HepG2 (cell line): ENCODE measurements around the gene LCN1. TPM values are rescaled to one million over a fixed set of nuclear protein-coding genes. Genes with fewer than 3 reads are reported as not detected.

Experiments used
- E2F1 ChIP-seq: sonication (generic); formaldehyde crosslinking; IDR thresholded peaks from 2 replicates; pipeline ENCODE4 v1.5.0; 2020; ENCODE audit warnings: missing genetic modification reagents
- KDM3A ChIP-seq: IDR thresholded peaks from 2 replicates; pipeline ENCODE4 v1.6.1; 2018; ENCODE audit warnings: low read depth, missing compliant biosample characterization
- KLF13 ChIP-seq: sonication (generic); formaldehyde crosslinking; IDR thresholded peaks from 2 replicates; pipeline ENCODE4 v1.4.0; 2020; ENCODE audit warnings: mild to moderate bottlenecking, missing genetic modification reagents
- KMT2A ChIP-seq: sonication (generic); formaldehyde crosslinking; IDR thresholded peaks from 2 replicates; pipeline ENCODE4 v1.4.0; 2020; ENCODE audit warnings: missing genetic modification reagents
- MYC ChIP-seq: sonication (generic); formaldehyde crosslinking; IDR thresholded peaks from 2 replicates; pipeline ENCODE4 v1.9.0; 2021; ENCODE audit warnings: missing genetic modification reagents, borderline replicate concordance
- NR2F2 ChIP-seq: IDR thresholded peaks from 2 replicates; pipeline ENCODE4 v1.6.1; 2012; ENCODE audit warnings: low read depth, inconsistent platforms, borderline replicate concordance
- ONECUT2 ChIP-seq: sonication (generic); formaldehyde crosslinking; IDR thresholded peaks from 2 replicates; pipeline ENCODE4 v1.4.0; 2020; ENCODE audit warnings: missing genetic modification reagents
- PAF1 ChIP-seq: IDR thresholded peaks from 2 replicates; pipeline ENCODE4 v1.6.1; 2016; ENCODE audit warnings: missing genetic modification reagents, missing compliant biosample characterization
- PCBP1 ChIP-seq: fragments of 200-400 bp; formaldehyde crosslinking; IDR thresholded peaks from 2 replicates; pipeline ENCODE4 v1.6.1; 2017; ENCODE audit warnings: mild to moderate bottlenecking, low read depth, low read length, borderline replicate concordance
- RXRA ChIP-seq: sonication (generic); formaldehyde crosslinking; IDR thresholded peaks from 2 replicates; pipeline ENCODE4 v1.5.1; 2020; ENCODE audit warnings: missing genetic modification reagents
- U2AF2 ChIP-seq: fragments of 200-400 bp; formaldehyde crosslinking; IDR thresholded peaks from 2 replicates; pipeline ENCODE4 v1.6.1; 2017; ENCODE audit warnings: low read depth, mild to moderate bottlenecking, low read length
- ZC3H13 ChIP-seq: sonication (generic); formaldehyde crosslinking; IDR thresholded peaks from 2 replicates; pipeline ENCODE4 v1.8.1; 2023; ENCODE audit warnings: mild to moderate bottlenecking, missing genetic modification reagents, moderate library complexity
- ZFP36L1 ChIP-seq: sonication (generic); formaldehyde crosslinking; IDR thresholded peaks from 2 replicates; pipeline ENCODE4 v1.8.0; 2022; ENCODE audit warnings: mild to moderate bottlenecking, missing genetic modification reagents, moderate library complexity
- ZGPAT ChIP-seq: IDR thresholded peaks from 2 replicates; pipeline ENCODE4 v1.6.1; 2016; ENCODE audit warnings: mild to moderate bottlenecking
- ZNF652 ChIP-seq: IDR thresholded peaks from 2 replicates; pipeline ENCODE4 v1.6.1; 2016; ENCODE audit warnings: low read depth, borderline replicate concordance
- ZNF75D ChIP-seq: sonication (generic); formaldehyde crosslinking; IDR thresholded peaks from 2 replicates; pipeline ENCODE4 v1.8.1; 2023; ENCODE audit warnings: missing genetic modification reagents, mild to moderate bottlenecking, borderline replicate concordance
- ZNF879 ChIP-seq: sonication (generic); formaldehyde crosslinking; IDR thresholded peaks from 2 replicates; pipeline ENCODE4 v1.8.1; 2023; ENCODE audit warnings: missing genetic modification reagents
- polyA plus RNA-seq, 8 experiments: library from polyadenylated mRNA; depleted of rRNA in 3 of 8; stranded (reverse) in 7 of 8; unstranded in 1 of 8; fragments of >200 nt; fragmentation: Illumina TruSeq in 4 of 8; extraction: Trizol in 4 of 8; gene quantifications; 2 replicates each; pipeline versions ENCODE4 v1.2.1 to v1.2.3, GENCODE V29; 2011 to 2016; ENCODE audit warnings: low read depth in 4 of 8, missing spikeins in 1 of 8, mixed read lengths in 1 of 8; ENCODE audit not compliant: insufficient read depth in 1 of 8
- total RNA-seq, 5 experiments: library from RNA; depleted of rRNA; stranded (reverse); fragments of >200 nt; fragmentation: Illumina TruSeq; extraction: Trizol; gene quantifications; 2 replicates each; pipeline ENCODE4 v1.2.3, GENCODE V29; 2016; ENCODE audit warnings: low read depth in 1 of 5
- TF ChIP-seq, protein P1 (sequence below): IDR thresholded peaks from 2 replicates; pipeline ENCODE4 v1.6.1; 2016; ENCODE audit warnings: missing compliant biosample characterization, missing genetic modification reagents, borderline replicate concordance
- TF ChIP-seq, protein P2 (sequence below): sonication (generic); formaldehyde crosslinking; IDR thresholded peaks from 2 replicates; pipeline ENCODE4 v1.4.0; 2020; ENCODE audit warnings: mild to moderate bottlenecking, missing genetic modification reagents
- TF ChIP-seq, protein P3 (sequence below): sonication (generic); formaldehyde crosslinking; IDR thresholded peaks from 2 replicates; pipeline ENCODE4 v1.4.0; 2020; ENCODE audit warnings: missing genetic modification reagents, borderline replicate concordance
- TF ChIP-seq, protein P4 (sequence below): sonication (generic); formaldehyde crosslinking; IDR thresholded peaks from 2 replicates; pipeline ENCODE4 v1.9.0; 2022; ENCODE audit warnings: missing genetic modification reagents, mild to moderate bottlenecking, borderline replicate concordance

LCN1 gene
- total and polyA plus RNA-seq, 2 of the 13 experiments (the other 11 are each of a cell fraction or from before 2014, with no cell fraction given): not detected

- TF ChIP-seq E2F1 (peak; percentile 38; the same call in 1 of the 2 replicates), KMT2A (CRISPR knock-in tag) (no peak), ZGPAT (no peak), ZFP36L1 (CRISPR knock-in tag) (0 out of 2 replicates have a peak, but pooled peaks have one; percentile 8), KLF13 (CRISPR knock-in tag) (no peak), ONECUT2 (CRISPR knock-in tag) (0 out of 2 replicates have a peak, but pooled peaks have one; percentile 9), U2AF2 (no peak), MYC (CRISPR knock-in tag) (no peak), PAF1 (no peak), ZNF75D (CRISPR knock-in tag) (no peak), ZNF879 (no peak; the same call in 1 of the 2 replicates), ZNF652 (CRISPR knock-in tag) (no peak), ZC3H13 (no peak), RXRA (CRISPR knock-in tag) (no peak), NR2F2 (no peak), KDM3A (no peak), PCBP1 (0 out of 2 replicates have a peak, but pooled peaks have one; percentile 14)
- TF ChIP-seq, protein P1, sequence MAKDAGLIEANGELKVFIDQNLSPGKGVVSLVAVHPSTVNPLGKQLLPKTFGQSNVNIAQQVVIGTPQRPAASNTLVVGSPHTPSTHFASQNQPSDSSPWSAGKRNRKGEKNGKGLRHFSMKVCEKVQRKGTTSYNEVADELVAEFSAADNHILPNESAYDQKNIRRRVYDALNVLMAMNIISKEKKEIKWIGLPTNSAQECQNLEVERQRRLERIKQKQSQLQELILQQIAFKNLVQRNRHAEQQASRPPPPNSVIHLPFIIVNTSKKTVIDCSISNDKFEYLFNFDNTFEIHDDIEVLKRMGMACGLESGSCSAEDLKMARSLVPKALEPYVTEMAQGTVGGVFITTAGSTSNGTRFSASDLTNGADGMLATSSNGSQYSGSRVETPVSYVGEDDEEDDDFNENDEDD (CRISPR knock-in tag): no peak
- TF ChIP-seq, protein P2, sequence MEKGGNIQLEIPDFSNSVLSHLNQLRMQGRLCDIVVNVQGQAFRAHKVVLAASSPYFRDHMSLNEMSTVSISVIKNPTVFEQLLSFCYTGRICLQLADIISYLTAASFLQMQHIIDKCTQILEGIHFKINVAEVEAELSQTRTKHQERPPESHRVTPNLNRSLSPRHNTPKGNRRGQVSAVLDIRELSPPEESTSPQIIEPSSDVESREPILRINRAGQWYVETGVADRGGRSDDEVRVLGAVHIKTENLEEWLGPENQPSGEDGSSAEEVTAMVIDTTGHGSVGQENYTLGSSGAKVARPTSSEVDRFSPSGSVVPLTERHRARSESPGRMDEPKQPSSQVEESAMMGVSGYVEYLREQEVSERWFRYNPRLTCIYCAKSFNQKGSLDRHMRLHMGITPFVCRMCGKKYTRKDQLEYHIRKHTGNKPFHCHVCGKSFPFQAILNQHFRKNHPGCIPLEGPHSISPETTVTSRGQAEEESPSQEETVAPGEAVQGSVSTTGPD (CRISPR knock-in tag): no peak
- TF ChIP-seq, protein P3, sequence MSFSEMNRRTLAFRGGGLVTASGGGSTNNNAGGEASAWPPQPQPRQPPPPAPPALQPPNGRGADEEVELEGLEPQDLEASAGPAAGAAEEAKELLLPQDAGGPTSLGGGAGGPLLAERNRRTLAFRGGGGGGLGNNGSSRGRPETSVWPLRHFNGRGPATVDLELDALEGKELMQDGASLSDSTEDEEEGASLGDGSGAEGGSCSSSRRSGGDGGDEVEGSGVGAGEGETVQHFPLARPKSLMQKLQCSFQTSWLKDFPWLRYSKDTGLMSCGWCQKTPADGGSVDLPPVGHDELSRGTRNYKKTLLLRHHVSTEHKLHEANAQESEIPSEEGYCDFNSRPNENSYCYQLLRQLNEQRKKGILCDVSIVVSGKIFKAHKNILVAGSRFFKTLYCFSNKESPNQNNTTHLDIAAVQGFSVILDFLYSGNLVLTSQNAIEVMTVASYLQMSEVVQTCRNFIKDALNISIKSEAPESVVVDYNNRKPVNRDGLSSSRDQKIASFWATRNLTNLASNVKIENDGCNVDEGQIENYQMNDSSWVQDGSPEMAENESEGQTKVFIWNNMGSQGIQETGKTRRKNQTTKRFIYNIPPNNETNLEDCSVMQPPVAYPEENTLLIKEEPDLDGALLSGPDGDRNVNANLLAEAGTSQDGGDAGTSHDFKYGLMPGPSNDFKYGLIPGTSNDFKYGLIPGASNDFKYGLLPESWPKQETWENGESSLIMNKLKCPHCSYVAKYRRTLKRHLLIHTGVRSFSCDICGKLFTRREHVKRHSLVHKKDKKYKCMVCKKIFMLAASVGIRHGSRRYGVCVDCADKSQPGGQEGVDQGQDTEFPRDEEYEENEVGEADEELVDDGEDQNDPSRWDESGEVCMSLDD (CRISPR knock-in tag): 0 out of 2 replicates have a peak, but pooled peaks have one; percentile 44
- TF ChIP-seq, protein P4, sequence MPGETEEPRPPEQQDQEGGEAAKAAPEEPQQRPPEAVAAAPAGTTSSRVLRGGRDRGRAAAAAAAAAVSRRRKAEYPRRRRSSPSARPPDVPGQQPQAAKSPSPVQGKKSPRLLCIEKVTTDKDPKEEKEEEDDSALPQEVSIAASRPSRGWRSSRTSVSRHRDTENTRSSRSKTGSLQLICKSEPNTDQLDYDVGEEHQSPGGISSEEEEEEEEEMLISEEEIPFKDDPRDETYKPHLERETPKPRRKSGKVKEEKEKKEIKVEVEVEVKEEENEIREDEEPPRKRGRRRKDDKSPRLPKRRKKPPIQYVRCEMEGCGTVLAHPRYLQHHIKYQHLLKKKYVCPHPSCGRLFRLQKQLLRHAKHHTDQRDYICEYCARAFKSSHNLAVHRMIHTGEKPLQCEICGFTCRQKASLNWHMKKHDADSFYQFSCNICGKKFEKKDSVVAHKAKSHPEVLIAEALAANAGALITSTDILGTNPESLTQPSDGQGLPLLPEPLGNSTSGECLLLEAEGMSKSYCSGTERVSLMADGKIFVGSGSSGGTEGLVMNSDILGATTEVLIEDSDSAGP: peak; percentile 99; the same call in 1 of the 2 replicates
These were observed 21.1 kb upstream of the LCN1 start (continued) for GRCh38 chr9:135500071-135500524.
